Measurements from ENCODE around the gene IQCK. TPM values are rescaled to one million over a fixed set of nuclear protein-coding genes. Genes with fewer than 3 reads are reported as not detected.

IQCK gene
- total RNA-seq, 4 donors from 2014 or later, result 23.1 to 62.7 (median 37.6) TPM

DNA sequence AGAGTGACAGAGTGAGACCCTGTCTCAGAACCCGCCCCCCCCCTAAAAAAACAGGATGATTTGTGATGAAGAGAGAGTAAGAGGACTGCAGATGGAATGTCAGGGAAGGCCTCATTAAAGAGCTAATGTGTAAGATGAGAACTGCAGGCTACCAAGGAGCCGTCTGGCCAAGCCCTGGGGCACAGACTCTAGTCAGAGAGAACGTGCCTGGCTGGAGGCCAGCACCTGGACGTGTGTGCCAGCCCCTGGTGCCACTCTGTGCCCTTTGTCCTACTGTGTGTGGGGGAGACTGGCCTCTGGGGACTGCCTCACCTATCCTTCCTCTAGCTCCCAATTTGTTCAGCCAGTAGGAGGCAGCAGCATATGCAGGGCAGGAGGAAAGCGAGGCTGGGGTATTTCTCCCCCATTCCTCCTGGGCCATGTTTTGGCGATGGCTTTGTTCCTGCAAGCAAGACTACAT is 37.2 kb upstream of the IQCK start:
- Histone ChIP-seq H3K4me3 (no peak overlapping the region), H3K27ac (no peak overlapping the region), H3K4me1 (no peaks in the 10 kb centered on the region), H3K36me3 (peaks cover 0 to 79% (median 5%) of the 10 kb centered on the region in 3 donors), H3K27me3 (no peaks in the 10 kb centered on the region), H3K9me3 (peaks cover 0 to 4% (median 2%) of the 10 kb centered on the region in 4 donors)
- 71 to 82% methylated on average over 6 of the region's 6 CpGs for WGBS, 2 donors
- no peak for DNase-seq (ENCODE audit: low spot score in 2 of 2)
- TF ChIP-seq EP300 (IDR thresholded peaks at IDR 0.05), result no peak
- TF ChIP-seq, protein P1, sequence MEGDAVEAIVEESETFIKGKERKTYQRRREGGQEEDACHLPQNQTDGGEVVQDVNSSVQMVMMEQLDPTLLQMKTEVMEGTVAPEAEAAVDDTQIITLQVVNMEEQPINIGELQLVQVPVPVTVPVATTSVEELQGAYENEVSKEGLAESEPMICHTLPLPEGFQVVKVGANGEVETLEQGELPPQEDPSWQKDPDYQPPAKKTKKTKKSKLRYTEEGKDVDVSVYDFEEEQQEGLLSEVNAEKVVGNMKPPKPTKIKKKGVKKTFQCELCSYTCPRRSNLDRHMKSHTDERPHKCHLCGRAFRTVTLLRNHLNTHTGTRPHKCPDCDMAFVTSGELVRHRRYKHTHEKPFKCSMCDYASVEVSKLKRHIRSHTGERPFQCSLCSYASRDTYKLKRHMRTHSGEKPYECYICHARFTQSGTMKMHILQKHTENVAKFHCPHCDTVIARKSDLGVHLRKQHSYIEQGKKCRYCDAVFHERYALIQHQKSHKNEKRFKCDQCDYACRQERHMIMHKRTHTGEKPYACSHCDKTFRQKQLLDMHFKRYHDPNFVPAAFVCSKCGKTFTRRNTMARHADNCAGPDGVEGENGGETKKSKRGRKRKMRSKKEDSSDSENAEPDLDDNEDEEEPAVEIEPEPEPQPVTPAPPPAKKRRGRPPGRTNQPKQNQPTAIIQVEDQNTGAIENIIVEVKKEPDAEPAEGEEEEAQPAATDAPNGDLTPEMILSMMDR (IDR thresholded peaks at IDR 0.05), result no peak
- no peak for TF ChIP-seq POLR2A (IDR thresholded peaks at IDR 0.05)

DNA sequence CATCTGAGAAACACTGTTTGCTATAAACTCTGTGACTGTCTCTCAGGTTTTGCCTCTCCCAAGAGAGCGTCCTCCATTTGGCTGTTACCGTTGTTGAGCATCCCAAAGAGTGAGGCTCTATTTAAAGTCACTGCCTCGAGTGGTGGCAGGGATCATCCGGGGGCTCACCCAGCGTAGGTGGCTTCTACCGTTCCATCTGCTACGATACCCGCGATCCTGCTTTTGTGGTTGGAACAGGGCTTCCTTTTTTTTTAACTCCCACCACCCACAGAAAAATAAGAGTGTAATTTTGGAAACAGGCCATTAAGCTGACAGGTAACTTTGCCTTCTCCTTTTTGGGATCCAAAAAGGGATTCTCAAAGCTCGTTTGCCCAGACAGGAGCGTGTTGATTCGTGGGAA is 36.4 kb upstream of the IQCK start:
- Histone ChIP-seq H3K4me1 (peaks cover 0 to 6% (median 0%) of the 10 kb centered on the region in 4 donors), H3K36me3 (peaks cover 0 to 84% (median 5%) of the 10 kb centered on the region in 3 donors), H3K27me3 (no peaks in the 10 kb centered on the region), H3K9me3 (peaks cover 0 to 4% (median 2%) of the 10 kb centered on the region in 4 donors), H3K4me3 (no peak overlapping the region), H3K27ac (no peak overlapping the region)
- WGBS, 2 donors, result 86% methylated on average over 12 of the region's 12 CpGs
- no peak for TF ChIP-seq POLR2A (IDR thresholded peaks at IDR 0.05)
- TF ChIP-seq, protein P1 (IDR thresholded peaks at IDR 0.05), result no peak
- no peak for TF ChIP-seq EP300 (IDR thresholded peaks at IDR 0.05)
- no peak for DNase-seq (ENCODE audit: low spot score in 2 of 2)

DNA sequence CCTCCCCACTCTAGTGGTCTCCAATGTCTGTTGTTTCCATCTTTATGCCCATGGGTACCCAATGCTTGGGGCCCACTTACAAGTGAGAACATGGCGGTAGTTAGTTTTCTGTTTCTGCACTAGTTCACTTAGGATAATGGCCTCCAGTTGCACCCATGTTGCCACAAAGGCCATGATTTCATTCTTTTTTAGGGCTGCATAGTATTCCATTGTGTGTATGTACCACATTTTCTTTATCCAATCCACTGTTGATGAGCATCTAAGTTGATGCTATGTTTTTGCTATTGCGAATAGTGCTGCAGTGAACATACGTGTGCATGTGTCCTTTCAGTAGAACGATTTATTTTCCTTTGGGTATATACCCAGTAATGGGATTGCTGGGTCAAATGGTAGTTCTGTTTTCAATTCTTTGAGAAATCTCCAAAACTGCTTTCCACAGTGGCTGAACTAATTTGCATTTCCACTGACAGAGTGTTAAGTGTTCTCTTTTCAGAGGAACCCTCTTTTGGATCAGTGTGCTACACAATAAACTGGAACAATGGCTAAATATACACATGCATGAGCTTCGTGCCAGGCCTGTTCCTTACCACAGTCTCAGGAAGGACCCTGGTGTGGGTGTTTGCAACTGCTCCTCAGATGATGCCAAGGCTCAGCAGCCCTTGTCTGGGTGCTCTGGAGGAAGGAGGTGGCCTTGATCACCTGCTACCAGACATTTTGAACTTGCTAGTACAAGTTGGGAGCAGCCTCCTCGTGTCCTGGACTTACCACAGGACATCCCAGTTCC is 34.4 kb upstream of the IQCK start:
- WGBS, 2 donors, result 86 to 92% methylated on average over 6 of the region's 6 CpGs
- TF ChIP-seq, protein P1 (IDR thresholded peaks at IDR 0.05), result no peak
- TF ChIP-seq POLR2A (IDR thresholded peaks at IDR 0.05) (no peak), EP300 (IDR thresholded peaks at IDR 0.05) (no peak)
- H3K4me3 ChIP-seq, result no peak overlapping the region
- peaks cover 0 to 4% (median 2%) of the 10 kb centered on the region in 4 donors for H3K9me3 ChIP-seq
- H3K27me3 ChIP-seq, result no peaks in the 10 kb centered on the region
- no peak overlapping the region for H3K27ac ChIP-seq
- no peak for DNase-seq (ENCODE audit: low spot score in 2 of 2)
- peaks cover 0 to 89% (median 5%) of the 10 kb centered on the region in 3 donors for H3K36me3 ChIP-seq
- peaks cover 0 to 20% (median 4%) of the 10 kb centered on the region in 4 donors for H3K4me1 ChIP-seq

DNA sequence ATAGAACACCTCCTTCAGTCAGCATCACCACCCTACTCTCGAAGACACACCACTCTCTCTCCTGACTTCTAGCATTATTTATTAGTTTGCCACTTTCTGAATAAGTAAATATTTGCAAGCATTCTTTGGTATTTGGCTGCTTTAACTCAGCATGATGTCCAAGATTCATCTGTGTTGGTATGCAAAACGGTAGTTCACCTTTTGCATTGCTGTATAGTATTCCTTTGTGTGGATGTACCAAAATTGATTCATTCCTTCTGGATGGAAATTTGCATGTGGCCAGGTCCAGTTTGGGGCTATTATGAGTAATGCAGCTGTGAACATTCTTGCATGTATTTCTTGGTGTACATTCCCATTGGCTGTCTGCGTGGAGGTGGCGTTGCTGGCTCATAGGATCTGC is 32.9 kb upstream of the IQCK start:
- peaks cover 0 to 30% (median 4%) of the 10 kb centered on the region in 4 donors for H3K4me1 ChIP-seq
- WGBS, 2 donors, result 98 to 99% methylated on average over 4 of the region's 4 CpGs
- H3K27ac ChIP-seq, result no peak overlapping the region
- no peaks in the 10 kb centered on the region for H3K27me3 ChIP-seq
- peaks cover 0 to 87% (median 5%) of the 10 kb centered on the region in 3 donors for H3K36me3 ChIP-seq
- no peak overlapping the region for H3K4me3 ChIP-seq
- H3K9me3 ChIP-seq, result peaks cover 0 to 4% (median 2%) of the 10 kb centered on the region in 4 donors
- DNase-seq (ENCODE audit: low spot score in 2 of 2), result no peak
- TF ChIP-seq POLR2A (IDR thresholded peaks at IDR 0.05) (no peak), EP300 (IDR thresholded peaks at IDR 0.05) (no peak)
- TF ChIP-seq, protein P1 (IDR thresholded peaks at IDR 0.05), result no peak

DNA sequence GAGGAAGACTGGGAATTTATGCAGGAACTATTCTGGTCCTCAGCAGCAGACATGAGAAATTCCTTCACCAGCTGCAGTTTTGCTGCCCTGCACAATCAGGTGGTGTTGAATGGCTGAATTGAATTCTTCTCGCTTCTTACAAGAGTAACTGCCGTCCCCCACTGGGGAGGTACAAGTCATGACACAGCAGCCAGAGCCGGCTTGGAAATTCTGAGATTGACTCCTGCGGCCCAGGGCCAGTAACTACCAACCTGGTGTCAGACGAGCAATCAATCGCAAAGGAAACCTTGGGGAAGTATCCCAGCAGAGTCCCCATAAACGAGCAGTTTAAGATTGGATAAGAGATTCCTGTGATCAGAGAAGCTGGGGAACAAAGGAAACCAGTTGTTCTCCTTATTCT is 30.8 kb upstream of the IQCK start:
- TF ChIP-seq POLR2A (IDR thresholded peaks at IDR 0.05) (no peak), EP300 (IDR thresholded peaks at IDR 0.05) (no peak)
- TF ChIP-seq, protein P1 (IDR thresholded peaks at IDR 0.05), result no peak
- H3K36me3 ChIP-seq, result peaks cover 0 to 81% (median 5%) of the 10 kb centered on the region in 3 donors
- H3K4me3 ChIP-seq, result no peak overlapping the region
- no peaks in the 10 kb centered on the region for H3K27me3 ChIP-seq
- peak overlapping the region in 2 of 4 donors; percentile 19 to 82 for H3K27ac ChIP-seq
- DNase-seq (ENCODE audit: low spot score in 2 of 2), result no peak
- peaks cover 0 to 45% (median 4%) of the 10 kb centered on the region in 4 donors for H3K4me1 ChIP-seq
- H3K9me3 ChIP-seq, result peaks cover 0 to 4% (median 2%) of the 10 kb centered on the region in 4 donors
- 78% methylated on average over 7 of the region's 7 CpGs for WGBS, 2 donors
